GM18508 (cell line): ENCODE results near the gene SDCCAG8.

Source experiments
- ATAC-seq: cut with Tn5 transposase; IDR thresholded peaks from one replicate; pipeline ENCODE4 v1.9.1; 2021; ENCODE audit warnings: moderate number of reproducible peaks; ENCODE audit not compliant: insufficient read depth, unreplicated experiment

SDCCAG8 gene

GRCh38 chr1:243375596-243375995 lies 119.8 kb downstream of the SDCCAG8 start:
- no peak for ATAC-seq

GRCh38 chr1:243378669-243379068 lies 122.8 kb downstream of the SDCCAG8 start:
- ATAC-seq = no peak

- no peak for ATAC-seq
Observed at GRCh38 chr1:243379208-243379607, 123.4 kb downstream of the SDCCAG8 start.

- ATAC-seq = no peak
Observed at GRCh38 chr1:243379706-243380105, 123.9 kb downstream of the SDCCAG8 start.

- ATAC-seq = no peak
Observed at GRCh38 chr1:243388276-243388675, 132.4 kb downstream of the SDCCAG8 start.

GRCh38 chr1:243390162-243390791 lies 134.4 kb downstream of the SDCCAG8 start:
- ATAC-seq = no peak

GRCh38 chr1:243391355-243391754 lies 135.5 kb downstream of the SDCCAG8 start:
- ATAC-seq = no peak

GRCh38 chr1:243393096-243393495 lies 137.3 kb downstream of the SDCCAG8 start:
- no peak for ATAC-seq

GRCh38 chr1:243394066-243394465 lies 138.2 kb downstream of the SDCCAG8 start:
- no peak for ATAC-seq

- no peak for ATAC-seq
Observed at GRCh38 chr1:243394601-243395464, 139.0 kb downstream of the SDCCAG8 start.

- ATAC-seq = no peak
Observed at GRCh38 chr1:243396424-243396823, 140.6 kb downstream of the SDCCAG8 start.

- ATAC-seq = no peak
Observed at GRCh38 chr1:243396876-243397275, 141.0 kb downstream of the SDCCAG8 start.

GRCh38 chr1:243397613-243398321 lies 141.9 kb downstream of the SDCCAG8 start:
- ATAC-seq = no peak

GRCh38 chr1:243399561-243400155 lies 143.8 kb downstream of the SDCCAG8 start:
- no peak for ATAC-seq

GRCh38 chr1:243402868-243403267 lies 147.0 kb downstream of the SDCCAG8 start:
- ATAC-seq = no peak

GRCh38 chr1:243406424-243406823 lies 150.6 kb downstream of the SDCCAG8 start:
- no peak for ATAC-seq

- ATAC-seq = no peak
Observed at GRCh38 chr1:243407284-243408018, 151.6 kb downstream of the SDCCAG8 start.

- ATAC-seq = no peak
Observed at GRCh38 chr1:243408479-243408878, 152.6 kb downstream of the SDCCAG8 start.

- ATAC-seq = no peak
Observed at GRCh38 chr1:243409284-243409683, 153.4 kb downstream of the SDCCAG8 start.

- no peak for ATAC-seq
Observed at GRCh38 chr1:243411472-243411871, 155.6 kb downstream of the SDCCAG8 start.
